T-helper 2 cell treated with Interferon-gamma antibody and Interleukin-4, amounts not matched to agents 100 ng/mL and 5 ng/mL, for 36 hours (primary cell): Measurements from ENCODE around the gene DOCK1. TPM values are rescaled to one million over a fixed set of nuclear protein-coding genes. Genes with fewer than 3 reads are reported as not detected.
"Not testable (repeated sequence)": the region's sequence is repeated elsewhere in the genome, so short reads cannot be mapped to it uniquely, and the experiment has no call there.

Experiments
- intact Hi-C: fragments of 100-400 bp; cut with micrococcal nuclease; formaldehyde crosslinking; loops from one replicate; pipeline ENCODE4 v1.15.1; 2023
- total RNA-seq: library from RNA; stranded (reverse); gene quantifications from 2 replicates; pipeline ENCODE4 v1.2.3, GENCODE V29; 2022

Gene DOCK1
- total RNA-seq, 1 donor from 2014 or later, result 0.41 TPM

GRCh38 chr10:126924915-126925300 lies 19.7 kb downstream of the DOCK1 start:
- intact Hi-C loops, result no loop called here

- intact Hi-C loops, result no loop called here
Observed at GRCh38 chr10:126926568-126926967, 21.3 kb downstream of the DOCK1 start.

DNA sequence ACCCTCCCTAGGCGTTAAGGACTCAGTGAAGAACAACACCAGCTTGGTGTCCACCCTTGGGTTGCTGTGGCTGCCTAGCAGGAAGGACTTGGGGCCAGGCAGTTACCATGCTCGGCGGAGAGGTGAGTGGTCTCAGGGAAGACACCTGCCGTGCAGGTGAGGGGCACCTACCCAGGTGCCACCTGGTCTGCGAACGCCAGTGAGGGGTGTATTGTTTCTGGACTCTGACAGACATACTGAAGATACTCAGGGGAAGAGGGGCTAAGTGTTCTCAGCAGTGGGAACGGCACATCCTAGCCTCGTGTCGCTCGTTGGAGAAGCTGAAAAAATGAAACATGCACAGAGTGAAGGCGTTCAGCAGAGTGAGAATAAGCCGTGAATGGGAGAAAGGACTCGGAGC lies 22.6 kb downstream of the DOCK1 start:
- intact Hi-C loops, result no loop called here

DNA sequence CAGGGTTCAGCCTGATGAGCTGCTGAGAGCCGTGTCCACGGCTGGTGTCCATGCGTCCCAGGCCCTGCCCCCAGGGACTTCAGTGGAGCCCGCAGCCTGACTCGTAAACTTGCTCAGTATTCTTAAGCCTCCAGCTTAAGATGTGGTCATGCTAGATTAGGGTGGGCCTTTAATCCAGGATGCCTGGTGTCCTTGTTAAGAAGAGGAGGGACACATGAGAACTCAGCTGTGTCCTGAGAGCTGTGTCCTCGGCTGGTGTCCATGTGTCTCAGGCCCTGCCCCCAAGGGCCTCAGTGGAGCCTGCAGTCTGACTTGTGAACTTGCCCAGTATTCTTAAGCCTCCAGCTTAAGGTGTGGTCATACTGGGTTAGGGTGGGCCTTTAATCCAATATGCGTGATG lies 23.0 kb downstream of the DOCK1 start:
- intact Hi-C loops, result no loop called here

- intact Hi-C loops, result no loop called here
Observed at GRCh38 chr10:126929391-126929790, 24.2 kb downstream of the DOCK1 start.

DNA sequence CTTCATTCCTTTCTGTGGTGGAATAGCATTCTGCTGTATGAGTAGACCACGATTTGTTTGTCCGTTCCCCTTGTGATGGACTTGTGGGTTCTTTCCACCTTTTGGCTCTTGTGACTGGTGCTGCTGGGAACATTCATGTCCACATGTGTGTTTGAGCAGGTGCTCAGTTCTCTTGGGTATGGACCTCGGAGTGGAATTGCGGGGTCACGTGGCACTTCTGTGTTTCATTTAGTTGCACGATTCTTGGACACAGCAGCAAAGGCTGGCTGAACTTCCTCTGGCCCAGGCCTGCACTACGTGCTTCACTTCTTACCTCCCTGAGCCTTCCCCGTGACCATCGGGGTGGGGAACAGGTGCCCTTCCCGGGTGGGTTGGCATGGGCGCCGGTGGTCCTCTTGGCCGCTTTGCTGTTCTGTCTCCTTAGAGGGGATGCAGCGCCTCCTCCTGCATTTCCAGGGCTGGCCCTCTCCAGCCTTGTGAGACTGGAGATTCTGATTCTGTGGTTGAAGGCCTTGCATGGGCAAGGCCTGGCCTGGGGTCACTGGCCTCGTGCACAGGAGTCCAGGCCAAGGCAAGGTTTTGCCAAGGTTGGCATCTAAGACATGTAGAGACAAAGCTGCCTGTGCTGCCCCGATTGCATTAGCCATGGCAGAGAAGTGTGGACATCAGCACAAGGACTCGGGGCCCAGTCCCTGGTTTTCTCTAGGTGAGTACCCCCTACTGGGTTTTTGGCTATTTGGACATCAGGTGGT lies 25.1 kb downstream of the DOCK1 start:
- intact Hi-C loops, result no loop called here

- intact Hi-C loops, result no loop called here
Observed at GRCh38 chr10:126930883-126931503, 25.8 kb downstream of the DOCK1 start.

- intact Hi-C loops, result no loop called here
Observed at GRCh38 chr10:126931544-126931943, 26.3 kb downstream of the DOCK1 start.

DNA sequence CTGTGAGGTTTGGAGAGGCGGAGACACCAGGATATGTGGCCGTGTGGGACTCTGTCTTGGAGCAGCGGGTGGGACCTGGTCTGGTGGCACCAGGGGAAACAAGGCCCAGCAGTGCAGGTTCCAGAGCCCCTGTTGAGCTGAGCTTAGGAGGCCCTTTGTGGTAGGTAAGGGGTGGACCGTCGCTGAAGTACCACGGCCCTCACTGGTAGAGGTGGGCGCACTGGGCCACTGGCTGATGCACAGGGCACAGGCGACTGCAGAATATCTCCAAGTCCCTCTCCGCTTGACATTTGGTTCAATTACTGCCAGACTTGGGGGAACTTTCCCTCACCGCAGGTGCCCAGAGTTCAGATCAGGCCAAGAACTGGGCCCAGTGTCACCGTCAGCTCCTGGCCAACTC lies 27.3 kb downstream of the DOCK1 start:
- intact Hi-C loops, result no loop called here

GRCh38 chr10:126933116-126933515 lies 27.9 kb downstream of the DOCK1 start:
- intact Hi-C loops, result no loop called here

DNA sequence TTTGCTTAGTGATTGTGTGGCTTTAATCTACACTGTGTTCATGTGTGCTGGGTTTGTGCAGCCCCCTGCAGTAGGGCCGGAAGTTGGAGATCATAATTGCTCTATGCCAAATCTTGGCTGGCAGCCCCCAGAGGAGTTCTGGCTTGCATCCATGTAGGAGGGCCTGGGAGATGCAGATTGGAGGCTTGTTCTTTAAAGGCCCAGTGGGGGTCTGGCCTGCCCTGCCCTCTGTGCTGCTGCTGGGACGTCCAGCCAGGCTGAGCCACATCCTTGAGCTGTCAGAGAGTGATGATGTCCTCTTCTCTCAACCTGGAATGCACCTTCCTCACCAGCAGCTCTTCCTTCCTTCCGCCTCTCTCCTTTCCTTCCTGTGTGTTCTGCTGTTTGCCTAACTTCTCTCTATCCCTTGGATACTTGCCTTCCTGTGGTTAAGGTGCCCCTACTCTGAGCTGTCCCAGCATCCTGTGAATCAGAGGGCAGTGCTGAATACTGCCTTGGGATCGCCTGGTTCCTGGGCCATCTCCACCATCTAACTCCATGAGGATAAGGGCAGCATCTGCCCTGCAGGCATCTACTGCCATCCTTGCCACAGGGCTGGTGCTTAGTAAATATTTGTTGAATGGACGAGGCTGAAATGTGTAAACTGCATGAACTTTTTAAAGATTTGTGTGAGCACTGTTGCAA lies 30.2 kb downstream of the DOCK1 start:
- intact Hi-C loops, result no loop called here

DNA sequence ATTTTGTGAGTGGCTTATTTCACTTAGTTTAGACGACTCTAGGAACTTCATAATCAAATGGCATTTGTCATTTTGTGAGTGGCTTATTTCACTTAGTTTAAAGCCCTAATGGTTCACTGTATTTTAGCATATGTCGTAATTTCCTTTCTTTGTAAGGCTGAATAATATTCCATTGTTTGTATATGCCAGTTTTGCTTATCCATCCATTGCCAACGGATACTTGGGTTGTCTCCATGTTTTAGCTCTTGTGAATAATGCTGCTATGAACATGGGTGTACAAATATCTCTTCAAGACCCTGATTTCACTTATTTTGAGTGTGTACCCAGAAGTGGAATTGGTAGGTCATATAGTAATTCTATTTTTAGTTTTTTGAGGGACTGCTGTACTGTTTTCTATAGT lies 31.8 kb downstream of the DOCK1 start:
- intact Hi-C loops, result no loop called here

DNA sequence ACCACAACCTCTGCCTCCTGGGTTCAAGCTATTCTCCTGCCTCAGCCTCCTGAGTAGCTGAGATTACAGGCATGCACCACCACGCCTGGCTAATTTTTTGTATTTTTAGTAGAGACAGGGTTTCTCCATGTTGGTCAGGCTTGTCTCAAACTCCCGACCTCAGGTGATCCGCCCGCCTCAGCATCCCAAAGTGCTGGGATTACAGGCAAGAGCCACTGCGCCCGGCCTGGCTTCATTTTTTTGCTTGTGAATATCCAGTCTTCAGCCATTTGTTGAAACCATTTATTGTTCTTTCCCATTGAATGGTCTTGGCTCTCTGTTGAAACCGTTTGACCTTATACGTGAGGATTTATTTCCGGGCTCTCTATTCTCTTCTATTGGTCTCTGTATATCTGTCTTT lies 32.9 kb downstream of the DOCK1 start:
- intact Hi-C loops, result not testable (repeated sequence)

DNA sequence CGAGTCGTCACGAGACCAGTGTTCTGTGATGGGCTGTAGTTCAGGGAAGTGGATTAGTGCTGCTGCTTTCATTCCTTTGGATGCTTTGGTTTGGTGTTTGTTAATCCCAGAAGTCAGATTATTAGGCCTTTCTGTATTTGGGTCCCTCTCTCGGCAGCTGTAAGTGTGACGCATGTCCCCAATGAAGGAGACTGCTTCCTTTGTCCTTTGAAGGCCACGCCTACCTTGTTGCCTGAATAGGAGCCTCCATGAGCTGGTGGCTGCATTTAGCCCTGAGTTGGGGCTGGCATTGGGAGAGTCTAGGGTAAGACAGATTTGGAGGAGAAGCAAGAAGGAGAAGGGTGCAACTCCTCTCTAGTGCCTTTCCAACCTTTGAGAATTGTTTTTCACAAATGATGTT lies 34.5 kb downstream of the DOCK1 start:
- intact Hi-C loops, result no loop called here

GRCh38 chr10:126940670-126941310 lies 35.6 kb downstream of the DOCK1 start:
- intact Hi-C loops, result no loop called here

DNA sequence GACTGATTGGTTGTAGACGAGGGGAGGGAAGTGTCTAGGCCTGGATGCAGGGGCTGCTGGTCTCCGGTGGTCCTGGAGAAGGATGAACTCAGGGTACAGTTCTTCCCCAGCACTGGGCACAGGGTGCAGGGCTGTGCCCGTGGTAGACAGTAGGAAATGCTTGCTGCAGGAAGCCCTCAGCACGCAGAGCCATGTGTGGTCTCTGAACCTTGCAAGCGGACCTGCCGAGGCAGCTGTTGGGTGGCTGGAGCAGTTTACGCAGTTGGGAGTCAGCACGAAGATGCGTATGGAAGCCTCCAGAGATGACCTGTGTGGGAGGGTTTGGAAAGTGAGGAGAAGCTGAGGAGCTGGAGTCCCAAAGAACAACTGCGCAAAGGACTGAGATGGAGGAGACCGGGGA lies 39.0 kb downstream of the DOCK1 start:
- intact Hi-C loops, result no loop called here

GRCh38 chr10:126945351-126946030 lies 40.3 kb downstream of the DOCK1 start:
- intact Hi-C loops, result no loop called here

DNA sequence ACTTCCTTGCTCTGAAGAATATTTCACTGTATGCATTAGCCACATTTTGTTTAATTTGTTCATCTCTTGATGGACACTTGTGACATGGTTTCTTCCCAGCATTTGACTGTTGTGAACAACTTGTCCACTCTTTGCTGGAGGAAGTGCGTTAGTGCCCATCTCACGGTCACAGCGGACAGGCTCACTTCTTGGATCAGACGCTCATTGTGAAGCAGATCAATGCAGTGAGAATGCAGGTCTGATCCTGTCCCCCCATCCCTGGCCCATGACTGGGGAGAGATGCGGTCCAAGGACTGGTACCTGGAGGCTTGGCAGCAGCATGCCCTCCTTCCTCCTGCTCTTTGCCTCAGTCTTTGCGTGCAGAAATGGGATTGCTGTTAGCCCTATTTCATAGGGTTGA lies 41.5 kb downstream of the DOCK1 start:
- intact Hi-C loops, result no loop called here

DNA sequence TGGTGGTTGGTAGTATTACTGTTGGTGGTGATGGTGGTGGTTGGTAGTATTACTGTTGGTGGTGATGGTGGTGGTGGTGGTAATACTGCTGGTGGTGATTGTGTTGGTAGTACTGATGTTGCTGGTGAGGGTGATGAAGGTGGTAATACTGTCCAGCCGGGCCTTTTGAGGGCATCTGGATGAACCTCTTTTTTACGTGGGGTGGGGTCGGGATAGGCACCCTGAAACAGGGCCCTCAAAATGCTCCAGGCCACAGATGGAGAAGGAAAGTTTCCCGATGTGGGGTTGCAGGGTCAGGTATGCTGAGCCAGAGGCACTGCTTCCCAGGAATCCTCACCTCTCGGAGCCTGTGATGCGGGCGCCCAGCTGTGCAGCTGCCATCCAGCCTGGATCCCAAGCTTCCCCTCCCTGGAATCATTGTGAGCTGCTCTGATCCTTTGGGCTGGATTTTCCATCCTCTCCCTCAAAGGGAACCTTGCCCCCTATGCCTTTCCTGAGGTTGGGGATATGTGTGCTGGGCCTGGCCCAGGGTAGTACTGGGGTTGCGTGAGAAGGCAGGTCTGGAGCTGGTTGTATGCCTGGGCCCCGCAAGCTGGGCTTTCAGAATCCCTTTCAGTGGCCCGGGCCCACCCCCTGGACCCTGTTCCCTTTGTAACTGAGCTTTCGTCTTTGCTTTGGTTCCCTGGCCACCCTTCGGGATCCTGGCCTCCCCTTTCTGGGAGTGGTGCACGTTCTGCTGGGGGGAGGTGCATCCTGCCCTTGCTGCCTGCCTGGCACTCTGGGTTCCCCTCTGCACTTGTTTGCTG lies 43.3 kb downstream of the DOCK1 start:
- intact Hi-C loops, result no loop called here

DNA sequence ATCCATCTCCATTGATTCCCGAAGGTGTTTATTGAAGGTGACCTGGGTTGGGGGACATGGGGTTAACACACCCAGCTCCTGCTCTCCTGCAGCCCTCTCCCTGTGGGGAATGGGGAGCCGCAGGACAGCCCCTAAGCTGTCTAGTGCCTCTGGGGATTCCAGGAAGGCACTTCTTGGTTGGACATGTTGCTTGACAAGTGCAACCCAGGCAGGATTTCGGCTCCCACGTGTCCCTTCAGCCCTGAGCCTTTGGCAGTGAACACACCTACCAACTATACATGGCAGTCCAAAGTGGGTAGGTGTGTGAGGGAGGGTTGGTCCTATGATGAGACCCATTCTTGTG lies 43.9 kb downstream of the DOCK1 start:
- intact Hi-C loops, result no loop called here
